ENCODE results near the gene RARRES1.

- TF ChIP-seq CTCF (IDR thresholded peaks at IDR 0.05): no peak
- TF ChIP-seq POLR2A (IDR thresholded peaks at IDR 0.05): no peak
These were observed 30.4 kb upstream of the RARRES1 start for GRCh38 chr3:158762701-158763100.
